Hepatocyte (in vitro differentiated cells): ENCODE measurements around the gene MRE11.

Experiments
- CTCF ChIP-seq: fragments of 200-600 bp; sonication (generic); IDR thresholded peaks from 2 replicates; pipeline ENCODE4 v1.5.1; 2016; ENCODE audit warnings: antibody characterized with exemption, mild to moderate bottlenecking; ENCODE audit not compliant: poor library complexity
- EZH2 ChIP-seq: fragments of 200-600 bp; sonication (generic); IDR thresholded peaks from 2 replicates; pipeline ENCODE4 v1.6.1; 2016; ENCODE audit warnings: antibody characterized with exemption, mild to moderate bottlenecking, borderline replicate concordance

DNA sequence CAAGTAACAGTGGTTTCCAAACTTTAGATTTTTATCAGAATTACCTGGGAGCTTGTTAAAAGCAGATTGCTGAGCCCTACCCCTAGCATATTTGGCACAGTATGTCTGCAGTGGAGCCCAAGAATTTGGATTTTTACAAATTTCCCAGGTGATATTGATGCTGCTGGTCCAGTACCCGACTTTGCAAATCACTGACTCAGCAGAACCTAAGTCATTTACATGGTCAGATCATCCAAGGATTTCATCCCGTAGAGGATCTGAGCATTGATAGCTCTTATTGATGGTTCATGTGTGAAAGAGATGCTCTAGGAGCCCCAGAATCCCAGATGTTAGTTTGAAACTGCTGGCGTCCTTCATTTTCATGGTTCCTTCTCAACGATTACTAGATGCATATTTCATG lies 24.7 kb upstream of the MRE11 start:
- TF ChIP-seq CTCF (no peak), EZH2 (no peak)
